ENCODE data around the gene DNAI4. TPM values are rescaled to one million over a fixed set of nuclear protein-coding genes. Genes with fewer than 3 reads are reported as not detected.

DNAI4 gene
- total RNA-seq, 1 experiment from 2014 or later = 2.1 TPM

- no peaks in the 10 kb centered on the region for H3K9me3 Mint-ChIP-seq
- ATAC-seq = no peak
- TF ChIP-seq TEAD4 (CRISPR knock-in tag; IDR thresholded peaks at IDR 0.05) (no peak), ZNF671 (CRISPR knock-in tag; IDR thresholded peaks at IDR 0.05) (no peak), RORB (CRISPR knock-in tag; IDR thresholded peaks at IDR 0.05) (no peak), ZNF138 (CRISPR knock-in tag; conservative IDR thresholded peaks at IDR 0.05) (no peak), ZNF281 (CRISPR knock-in tag; IDR thresholded peaks at IDR 0.05) (no peak), EMX1 (CRISPR knock-in tag; IDR thresholded peaks at IDR 0.05) (no peak), ATF3 (CRISPR knock-in tag; conservative IDR thresholded peaks at IDR 0.05) (no peak), TCF7 (CRISPR knock-in tag; IDR thresholded peaks at IDR 0.05; ENCODE audit: low read depth) (no peak), GTF2I (CRISPR knock-in tag; conservative IDR thresholded peaks at IDR 0.05) (no peak), ZNF416 (CRISPR knock-in tag; IDR thresholded peaks at IDR 0.05) (no peak), ZNF532 (CRISPR knock-in tag; IDR thresholded peaks at IDR 0.05; ENCODE audit: borderline replicate concordance) (no peak), E2F4 (CRISPR knock-in tag; IDR thresholded peaks at IDR 0.05; ENCODE audit: borderline replicate concordance, low read depth) (no peak), STAT6 (CRISPR knock-in tag; conservative IDR thresholded peaks at IDR 0.05; ENCODE audit: low read depth) (no peak), CREB1 (CRISPR knock-in tag; IDR thresholded peaks at IDR 0.05) (no peak), ZBTB21 (CRISPR knock-in tag; IDR thresholded peaks at IDR 0.05; ENCODE audit: borderline replicate concordance) (no peak), GABPB1 (CRISPR knock-in tag; IDR thresholded peaks at IDR 0.05) (no peak), USF2 (CRISPR knock-in tag; IDR thresholded peaks at IDR 0.05) (no peak), ZNF423 (CRISPR knock-in tag; IDR thresholded peaks at IDR 0.05) (no peak), NFATC4 (CRISPR knock-in tag; IDR thresholded peaks at IDR 0.05) (no peak)
- H3K4me1 Mint-ChIP-seq = peaks cover 52% of the 10 kb centered on the region
- DNase-seq (ENCODE audit: low spot score) = no peak
- H3K27me3 Mint-ChIP-seq (ENCODE audit: low read depth) = no peaks in the 10 kb centered on the region
- peaks cover 4% of the 10 kb centered on the region for H3K36me3 Mint-ChIP-seq
- no peak overlapping the region for H3K4me3 Mint-ChIP-seq
- H3K27ac Mint-ChIP-seq = no peak overlapping the region
- ChIA-PET POLR2A (interaction anchor here (0.7 kb wide), 1 partner anchor 52 kb away, joined by 3 read pairs; no protein-coding TSS in a partner anchor), CTCF (interaction anchor here (0.5 to 1.0 kb wide), 2 partner anchors 8 to 172 kb away, joined by 3 read pairs; no protein-coding TSS in a partner anchor)
Measured at GRCh38 chr1:66937529-66938234, 13.0 kb upstream of the DNAI4 start.
